NT2/D1 (cell line): ENCODE results near the gene IL17REL.

Source experiments
- SUZ12 ChIP-seq: IDR thresholded peaks from 2 replicates; pipeline ENCODE4 v1.6.1; 2011; ENCODE audit not compliant: insufficient read length, insufficient read depth; ENCODE audit errors: extremely low read depth
- ZNF274 ChIP-seq: IDR thresholded peaks from 2 replicates; pipeline ENCODE4 v1.6.1; 2011; ENCODE audit warnings: mild to moderate bottlenecking, low read depth, low read length

GRCh38 chr22:50045211-50046018 is 32.9 kb upstream of the IL17REL start:
- no peak for TF ChIP-seq ZNF274
- TF ChIP-seq SUZ12 = no peak
